GM23248 (cell line): ENCODE measurements around the gene PTPRE. TPM values are rescaled to one million over a fixed set of nuclear protein-coding genes. Genes with fewer than 3 reads are reported as not detected.

Experiments used
- DNase-seq: peaks from one replicate; pipeline ENCODE4 v3.0.0-alpha.2; 2015
- H2AFZ ChIP-seq: fragments of 200-600 bp; sonication (generic); 2 replicates; pipeline ENCODE4 v1.6.1; 2016; ENCODE audit warnings: antibody characterized with exemption
- H3F3A ChIP-seq: fragments of 200-600 bp; sonication (generic); 2 replicates; pipeline ENCODE4 v1.6.1; 2016; ENCODE audit warnings: mild to moderate bottlenecking, antibody characterized with exemption, mixed run types; ENCODE audit not compliant: insufficient read depth
- H3K27ac ChIP-seq: fragments of 200-600 bp; sonication (generic); 2 replicates; pipeline ENCODE4 v1.5.1; 2016; ENCODE audit warnings: mild to moderate bottlenecking
- H3K27me3 ChIP-seq: fragments of 200-600 bp; sonication (generic); replicated peaks from 2 replicates; pipeline ENCODE4 v1.6.1; 2016; ENCODE audit warnings: mild to moderate bottlenecking; ENCODE audit not compliant: insufficient read depth
- H3K36me3 ChIP-seq: fragments of 200-600 bp; sonication (generic); 2 replicates; pipeline ENCODE4 v1.6.1; 2016; ENCODE audit warnings: low read depth, mild to moderate bottlenecking
- H3K4me1 ChIP-seq: fragments of 200-600 bp; sonication (generic); 2 replicates; pipeline ENCODE4 v1.6.1; 2016; ENCODE audit warnings: mild to moderate bottlenecking; ENCODE audit not compliant: insufficient read depth
- H3K4me2 ChIP-seq: fragments of 200-600 bp; sonication (generic); one replicate; pipeline ENCODE4 v1.6.1; 2016; ENCODE audit warnings: mild to moderate bottlenecking; ENCODE audit not compliant: unreplicated experiment
- H3K4me3 ChIP-seq: fragments of 200-600 bp; sonication (generic); 2 replicates; pipeline ENCODE4 v1.5.1; 2016; ENCODE audit warnings: mild to moderate bottlenecking
- H3K79me2 ChIP-seq: fragments of 200-600 bp; sonication (generic); 2 replicates; pipeline ENCODE4 v1.6.1; 2016; ENCODE audit warnings: mild to moderate bottlenecking; ENCODE audit not compliant: insufficient read depth
- H3K9ac ChIP-seq: fragments of 200-600 bp; sonication (generic); 2 replicates; pipeline ENCODE4 v1.6.1; 2016; ENCODE audit warnings: mild to moderate bottlenecking
- H3K9me2 ChIP-seq: fragments of 200-600 bp; sonication (generic); 2 replicates; pipeline ENCODE4 v1.6.1; 2016; ENCODE audit warnings: mixed run types, mild to moderate bottlenecking, moderate library complexity; ENCODE audit not compliant: insufficient read depth
- H3K9me3 ChIP-seq: fragments of 200-600 bp; sonication (generic); one replicate; pipeline ENCODE4 v1.6.1; 2017; ENCODE audit warnings: low read depth
- H4K20me1 ChIP-seq: fragments of 200-600 bp; sonication (generic); 2 replicates; pipeline ENCODE4 v1.6.0; 2016; ENCODE audit not compliant: insufficient read depth
- EZH2 ChIP-seq: fragments of 200-600 bp; sonication (generic); IDR thresholded peaks from 2 replicates; pipeline ENCODE4 v1.6.1; 2018; ENCODE audit warnings: antibody characterized with exemption, mild to moderate bottlenecking; ENCODE audit not compliant: insufficient read depth, poor library complexity, severe bottlenecking
- EZH2phosphoT487 ChIP-seq: fragments of 200-600 bp; sonication (generic); IDR thresholded peaks from 2 replicates; pipeline ENCODE4 v1.6.1; 2018; ENCODE audit warnings: antibody characterized with exemption, moderate library complexity, mild to moderate bottlenecking, low read depth; ENCODE audit not compliant: insufficient read depth
- WGBS, 2 experiments: methylation state at CpG; one replicate each; pipeline ENCODE4 v1.1.6; 2015 to 2017; ENCODE audit warnings: low lambda C conversion rate in 2 of 2, low coverage in 1 of 2; ENCODE audit errors: missing lambda C conversion rate in 2 of 2; 5-methylcytosine and 5-hydroxymethylcytosine counted together
- in situ Hi-C: fragments of 300-500 bp; cut with MboI; formaldehyde crosslinking; loops from 2 replicates; pipeline ENCODE4 v1.15.0; 2020
- polyA plus RNA-seq: library from polyadenylated mRNA; unstranded; fragments of >200 nt; fragmentation: Nextera tagmentation; extraction: Ambion mirVana; gene quantifications from 2 replicates; pipeline ENCODE4 v1.2.1, GENCODE V29; 2016
- total RNA-seq: library from RNA; depleted of rRNA; stranded (reverse); fragments of >200 nt; shearing (Covaris generic); gene quantifications from 2 replicates; pipeline ENCODE4 v1.2.3, GENCODE V29; 2014

Gene PTPRE
- total and polyA plus RNA-seq, 2 experiments from 2014 or later = 2.7 to 4.7 TPM

DNA sequence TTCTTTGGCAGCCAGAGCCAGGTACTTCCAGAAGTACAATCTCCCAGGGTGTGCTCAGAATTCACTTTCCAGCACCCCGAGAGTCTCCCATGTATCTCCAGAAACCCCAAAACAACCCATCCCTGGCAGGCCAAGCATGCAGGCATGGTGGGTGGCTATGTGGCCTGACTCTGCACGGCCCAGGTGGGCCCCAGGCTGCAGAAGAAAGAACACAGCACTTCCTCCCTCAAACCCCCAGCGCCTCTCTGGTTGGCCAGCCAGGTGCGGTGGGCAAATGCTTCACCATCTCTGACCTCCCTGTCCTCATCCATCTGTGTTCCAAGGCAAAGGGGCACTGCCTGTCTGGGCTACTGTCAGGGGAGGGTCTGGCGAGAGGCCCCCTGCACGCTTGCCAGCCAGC is 119.0 kb downstream of the PTPRE start:
- no peaks in the 10 kb centered on the region for H4K20me1 ChIP-seq
- no peak overlapping the region for H3K4me3 ChIP-seq
- H3K27ac ChIP-seq = no peak overlapping the region
- H3F3A ChIP-seq = no peaks in the 10 kb centered on the region; the same call in 1 of the 2 replicates
- H3K9me3 ChIP-seq = no peaks in the 10 kb centered on the region
- DNase-seq = no peak
- no peak overlapping the region for H3K4me2 ChIP-seq
- TF ChIP-seq EZH2phosphoT487 = no peak
- TF ChIP-seq EZH2 = no peak
- H3K36me3 ChIP-seq = no peaks in the 10 kb centered on the region
- no peaks in the 10 kb centered on the region for H3K27me3 ChIP-seq
- H2AFZ ChIP-seq = no peak overlapping the region
- no peak overlapping the region for H3K9ac ChIP-seq
- H3K4me1 ChIP-seq = no peaks in the 10 kb centered on the region
- no peaks in the 10 kb centered on the region for H3K9me2 ChIP-seq
- 73 to 74% methylated on average over 6 of the region's 6 CpGs for WGBS, 2 experiments
- no peaks in the 10 kb centered on the region for H3K79me2 ChIP-seq
- in situ Hi-C loops = no loop called here

DNA sequence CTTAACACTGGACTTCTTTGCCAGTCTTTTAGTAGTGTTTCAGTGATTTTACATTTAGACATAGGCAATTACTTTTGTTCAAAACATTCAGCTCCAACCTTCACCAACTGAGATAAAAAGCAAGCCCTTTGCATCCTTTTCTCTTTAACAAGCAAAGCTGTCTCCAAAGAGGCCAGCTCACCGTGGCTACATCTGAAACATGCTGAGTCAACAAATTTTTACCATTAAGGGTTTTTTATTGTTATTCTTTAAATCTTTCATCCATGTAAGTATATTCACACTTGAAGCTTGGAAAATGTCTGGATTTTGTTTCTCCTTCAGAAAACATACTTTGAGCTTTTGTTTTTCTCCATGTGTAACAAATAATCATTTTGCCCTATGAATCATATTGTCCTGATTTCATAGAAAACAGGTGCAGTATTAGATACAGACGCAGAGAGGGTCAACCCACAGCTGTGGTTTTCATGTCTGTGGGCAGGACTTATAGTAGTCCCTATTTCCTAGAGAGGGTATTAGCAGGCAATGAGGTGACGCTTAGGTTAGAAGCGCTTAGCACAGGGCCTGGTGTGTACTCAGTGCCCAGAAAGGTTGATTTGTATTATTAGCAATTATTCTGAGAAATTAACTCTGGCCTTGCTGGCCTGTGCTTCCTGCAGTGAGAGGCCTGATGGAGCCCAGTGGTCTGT is 119.9 kb downstream of the PTPRE start:
- TF ChIP-seq EZH2 (no peak), EZH2phosphoT487 (no peak)
- Histone ChIP-seq H3F3A (no peaks in the 10 kb centered on the region; the same call in 1 of the 2 replicates), H4K20me1 (no peaks in the 10 kb centered on the region), H3K4me1 (no peaks in the 10 kb centered on the region), H3K4me2 (no peak overlapping the region), H3K4me3 (no peak overlapping the region), H3K27me3 (no peaks in the 10 kb centered on the region), H3K9me3 (no peaks in the 10 kb centered on the region), H3K27ac (no peak overlapping the region), H3K79me2 (no peaks in the 10 kb centered on the region), H3K9ac (no peak overlapping the region), H3K36me3 (no peaks in the 10 kb centered on the region), H2AFZ (no peak overlapping the region), H3K9me2 (no peaks in the 10 kb centered on the region)
- 58 to 62% methylated on average over 4 of the region's 4 CpGs for WGBS, 2 experiments
- in situ Hi-C loops = no loop called here
- no peak for DNase-seq

DNA sequence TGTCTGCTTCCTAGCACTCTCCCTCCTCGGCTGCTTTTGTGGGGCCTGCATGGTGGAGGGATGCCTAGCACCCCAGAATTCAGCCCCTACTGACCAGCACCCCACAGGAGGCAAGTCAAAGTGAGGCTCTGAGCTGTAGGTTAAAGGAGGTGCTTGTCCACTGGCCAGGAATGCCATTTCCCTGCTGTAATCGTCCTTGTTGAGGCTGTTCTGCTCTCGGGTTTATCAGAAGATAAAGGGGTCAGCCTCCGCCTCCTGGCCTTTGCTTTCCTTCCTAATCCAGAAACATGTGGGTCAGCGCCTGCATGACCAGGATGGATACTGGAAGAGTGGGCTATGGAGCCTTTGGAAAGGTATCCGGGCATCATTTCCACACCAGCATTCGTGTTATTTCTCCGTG is 120.4 kb downstream of the PTPRE start:
- H3K36me3 ChIP-seq = no peaks in the 10 kb centered on the region
- no peaks in the 10 kb centered on the region for H3K9me3 ChIP-seq
- H3K4me3 ChIP-seq = no peak overlapping the region
- in situ Hi-C loops = no loop called here
- no peak overlapping the region for H3K9ac ChIP-seq
- H3K4me1 ChIP-seq = no peaks in the 10 kb centered on the region
- H3K27me3 ChIP-seq = no peaks in the 10 kb centered on the region
- no peak for TF ChIP-seq EZH2phosphoT487
- no peak for TF ChIP-seq EZH2
- no peaks in the 10 kb centered on the region for H3K79me2 ChIP-seq
- H3K4me2 ChIP-seq = no peak overlapping the region
- no peak overlapping the region for H2AFZ ChIP-seq
- 80 to 81% methylated on average over 8 of the region's 8 CpGs for WGBS, 2 experiments
- no peak for DNase-seq
- no peaks in the 10 kb centered on the region for H3K9me2 ChIP-seq
- H4K20me1 ChIP-seq = no peaks in the 10 kb centered on the region
- no peak overlapping the region for H3K27ac ChIP-seq
- H3F3A ChIP-seq = no peaks in the 10 kb centered on the region; the same call in 1 of the 2 replicates

DNA sequence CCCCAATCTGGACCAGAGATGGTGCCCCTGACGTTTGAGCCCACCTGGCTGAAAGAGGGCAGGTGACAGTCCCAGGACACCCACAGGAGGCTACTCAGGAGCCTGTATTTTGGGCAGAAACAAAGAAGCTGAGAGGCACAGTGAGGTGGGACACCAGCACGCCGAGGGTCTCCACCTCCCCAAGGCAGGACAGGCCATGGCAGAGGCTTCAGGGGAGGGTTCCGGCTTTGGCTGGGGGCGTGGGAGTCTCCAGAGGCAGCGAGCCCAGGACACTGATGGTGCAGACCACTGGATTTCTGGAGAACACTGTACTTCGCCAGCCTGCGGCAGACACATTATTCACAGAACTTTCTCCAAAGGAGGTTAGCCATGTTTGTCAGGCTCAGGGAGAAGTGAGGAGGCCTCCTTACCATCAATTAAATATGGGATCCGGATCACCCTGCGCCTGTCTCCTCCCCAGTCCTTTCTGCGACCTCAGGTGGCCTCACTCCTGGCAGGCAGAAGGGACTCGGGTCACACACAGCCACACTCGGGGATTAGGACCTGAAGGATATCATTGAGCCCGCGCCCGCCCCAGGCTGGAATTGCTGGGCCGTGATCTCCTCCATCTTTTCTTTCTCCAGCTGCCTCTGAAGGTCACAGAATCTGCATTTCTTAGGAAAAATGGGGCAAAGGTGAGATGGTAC is 121.1 kb downstream of the PTPRE start:
- Histone ChIP-seq H3F3A (no peaks in the 10 kb centered on the region; the same call in 1 of the 2 replicates), H3K36me3 (no peaks in the 10 kb centered on the region), H3K27ac (no peak overlapping the region), H3K9me2 (no peaks in the 10 kb centered on the region), H3K9me3 (no peaks in the 10 kb centered on the region), H3K4me1 (no peaks in the 10 kb centered on the region), H3K4me2 (no peak overlapping the region), H3K9ac (no peak overlapping the region), H3K79me2 (no peaks in the 10 kb centered on the region), H4K20me1 (no peaks in the 10 kb centered on the region), H3K27me3 (no peaks in the 10 kb centered on the region), H2AFZ (no peak overlapping the region), H3K4me3 (no peak overlapping the region)
- DNase-seq = no peak
- WGBS, 2 experiments = 77 to 79% methylated on average over 16 to 17 of the region's 17 CpGs
- TF ChIP-seq EZH2 (no peak), EZH2phosphoT487 (no peak)
- in situ Hi-C loops = no loop called here
